Subcutaneous adipose tissue (tissue), 4 donors: ENCODE data around the gene SH3PXD2A. TPM values are rescaled to one million over a fixed set of nuclear protein-coding genes. Genes with fewer than 3 reads are reported as not detected.

Source experiments
- CTCF ChIP-seq: fragments of 450-650 bp; IDR thresholded peaks from one replicate; pipeline ENCODE4 v1.5.1; 2016; ENCODE audit warnings: low read depth, mild to moderate bottlenecking, control low read depth, antibody characterized with exemption, moderate library complexity
- total RNA-seq, 4 donors: library from RNA; depleted of rRNA; stranded (reverse); fragments of >200 nt; gene quantifications; one replicate each; pipeline ENCODE4 v1.1.0, GENCODE V29; 2016

SH3PXD2A gene
- total RNA-seq, 4 donors from 2014 or later: 13.0 to 23.6 (median 18.7) TPM

- no peak for TF ChIP-seq CTCF
Observed at GRCh38 chr10:103822107-103822716, 33.2 kb downstream of the SH3PXD2A start.

- TF ChIP-seq CTCF: no peak
Observed at GRCh38 chr10:103820101-103821062, 35.0 kb downstream of the SH3PXD2A start.

GRCh38 chr10:103819493-103819892 is 35.9 kb downstream of the SH3PXD2A start:
- TF ChIP-seq CTCF: no peak

- TF ChIP-seq CTCF: no peak
Observed at GRCh38 chr10:103818765-103819374, 36.5 kb downstream of the SH3PXD2A start.

GRCh38 chr10:103818105-103818504 is 37.3 kb downstream of the SH3PXD2A start:
- TF ChIP-seq CTCF: no peak

GRCh38 chr10:103816431-103816830 is 38.9 kb downstream of the SH3PXD2A start:
- TF ChIP-seq CTCF: no peak
